CD4-positive, alpha-beta T cell (primary cell): Measurements from ENCODE around the gene SPATA24. TPM values are rescaled to one million over a fixed set of nuclear protein-coding genes. Genes with fewer than 3 reads are reported as not detected.

Experiments
- ATAC-seq: fragments of 200-7000 bp; cut with Tn5 transposase; one replicate; pipeline ENCODE4 v1.10.0; 2022; ENCODE audit warnings: mild to moderate bottlenecking; ENCODE audit not compliant: poor library complexity
- CTCF ChIA-PET: fragments of 350-600 bp; sonication (Branson Sonifier 250); formaldehyde crosslinking; loops from one replicate; lab custom pipeline; 2021; ENCODE audit warnings: antibody characterized with exemption, inconsistent platforms; lab: Charles Lee
- POLR2A ChIA-PET: fragments of 350-600 bp; sonication (Branson Sonifier 250); formaldehyde crosslinking; loops from one replicate; lab custom pipeline; 2021; ENCODE audit warnings: antibody characterized with exemption, inconsistent platforms; lab: Charles Lee
- DNase-seq, 14 experiments: peaks; one replicate each; pipeline ENCODE4 v3.0.0-alpha.2; 2013 to 2020; ENCODE audit warnings: mixed read lengths in 2 of 14
- H3K27ac ChIP-seq, 2 donors: one replicate each; pipeline versions ENCODE4 v1.5.1 to v1.7.0; 2013; ENCODE audit warnings: low read length in 2 of 2, low read depth in 1 of 2, mild to moderate bottlenecking in 1 of 2
- H3K27me3 ChIP-seq, 2 experiments: 1 replicate in 1 of 2; 2 replicates in 1 of 2; pipeline versions ENCODE4 v1.6.1 to v1.7.0; 2013; ENCODE audit warnings: low read length in 2 of 2, control low read depth in 1 of 2, mild to moderate bottlenecking in 1 of 2, moderate library complexity in 1 of 2; ENCODE audit not compliant: insufficient read depth in 2 of 2, control insufficient read depth in 1 of 2
- H3K36me3 ChIP-seq: one replicate; pipeline ENCODE4 v1.6.1; 2013; ENCODE audit warnings: low read length, control low read depth; ENCODE audit not compliant: insufficient read depth
- H3K4me1 ChIP-seq: one replicate; pipeline ENCODE4 v1.6.1; 2013; ENCODE audit warnings: low read length, control low read depth; ENCODE audit not compliant: insufficient read depth
- H3K4me3 ChIP-seq: one replicate; pipeline ENCODE4 v1.5.1; 2013; ENCODE audit warnings: mild to moderate bottlenecking, low read length, moderate library complexity
- H3K9me3 ChIP-seq, 2 experiments: 1 replicate in 1 of 2; 2 replicates in 1 of 2; pipeline versions ENCODE4 v1.6.1 to v1.7.0; 2013; ENCODE audit warnings: low read length in 2 of 2, mild to moderate bottlenecking in 2 of 2, control low read depth in 1 of 2, moderate library complexity in 1 of 2; ENCODE audit not compliant: control insufficient read depth in 1 of 2, insufficient read depth in 1 of 2
- H3K27ac Mint-ChIP-seq: one replicate; pipeline ENCODE4 v1.8.0; 2020; ENCODE audit warnings: mixed read lengths
- H3K27me3 Mint-ChIP-seq: one replicate; pipeline ENCODE4 v1.8.0; 2021; ENCODE audit warnings: mixed read lengths
- H3K36me3 Mint-ChIP-seq: one replicate; pipeline ENCODE4 v1.8.0; 2021; ENCODE audit warnings: low read depth, mixed read lengths
- H3K4me1 Mint-ChIP-seq: one replicate; pipeline ENCODE4 v1.8.0; 2021; ENCODE audit warnings: low read depth, mixed read lengths
- H3K4me3 Mint-ChIP-seq: one replicate; pipeline ENCODE4 v1.8.0; 2020; ENCODE audit warnings: mild to moderate bottlenecking, mixed read lengths
- H3K9me3 Mint-ChIP-seq: one replicate; pipeline ENCODE4 v1.8.0; 2020; ENCODE audit warnings: mixed read lengths
- intact Hi-C, 2 experiments: fragments of 100-400 bp; cut with DNase I in 1 of 2; cut with micrococcal nuclease in 1 of 2; formaldehyde crosslinking; loops; one replicate each; pipeline versions ENCODE4 v1.15.1 to v1.9.0; 2023 to 2025; cut with DNase I, micrococcal nuclease
- total RNA-seq, 174 experiments: library from RNA in 2 of 174; stranded (reverse) in 2 of 174; gene quantifications; one replicate each; pipeline ENCODE4 v1.2.3 and lab custom pipeline; 2021 to 2026
- TF ChIP-seq, protein P1 (sequence below): fragments of 200-600 bp; IDR thresholded peaks from one replicate; pipeline ENCODE4 v1.8.0; 2022; ENCODE audit warnings: antibody characterized with exemption, mild to moderate bottlenecking

SPATA24 gene
- total RNA-seq, 2 experiments from 2014 or later, result 3.0 to 3.9 TPM

GRCh38 chr5:139431706-139432105 is 27.8 kb upstream of the SPATA24 start:
- Mint-ChIP-seq H3K4me1 (peaks cover 16% of the 10 kb centered on the region), H3K9me3 (no peaks in the 10 kb centered on the region), H3K36me3 (peaks cover 33% of the 10 kb centered on the region), H3K27me3 (no peaks in the 10 kb centered on the region), H3K4me3 (no peak overlapping the region), H3K27ac (no peak overlapping the region)
- Histone ChIP-seq H3K27me3 (no peaks in the 10 kb centered on the region), H3K27ac (no peak overlapping the region), H3K36me3 (no peaks in the 10 kb centered on the region), H3K4me1 (peaks cover 4% of the 10 kb centered on the region), H3K9me3 (no peaks in the 10 kb centered on the region), H3K4me3 (no peak overlapping the region)
- CTCF ChIA-PET, result no interaction called here
- intact Hi-C loops, result no loop called here
- TF ChIP-seq, protein P1, sequence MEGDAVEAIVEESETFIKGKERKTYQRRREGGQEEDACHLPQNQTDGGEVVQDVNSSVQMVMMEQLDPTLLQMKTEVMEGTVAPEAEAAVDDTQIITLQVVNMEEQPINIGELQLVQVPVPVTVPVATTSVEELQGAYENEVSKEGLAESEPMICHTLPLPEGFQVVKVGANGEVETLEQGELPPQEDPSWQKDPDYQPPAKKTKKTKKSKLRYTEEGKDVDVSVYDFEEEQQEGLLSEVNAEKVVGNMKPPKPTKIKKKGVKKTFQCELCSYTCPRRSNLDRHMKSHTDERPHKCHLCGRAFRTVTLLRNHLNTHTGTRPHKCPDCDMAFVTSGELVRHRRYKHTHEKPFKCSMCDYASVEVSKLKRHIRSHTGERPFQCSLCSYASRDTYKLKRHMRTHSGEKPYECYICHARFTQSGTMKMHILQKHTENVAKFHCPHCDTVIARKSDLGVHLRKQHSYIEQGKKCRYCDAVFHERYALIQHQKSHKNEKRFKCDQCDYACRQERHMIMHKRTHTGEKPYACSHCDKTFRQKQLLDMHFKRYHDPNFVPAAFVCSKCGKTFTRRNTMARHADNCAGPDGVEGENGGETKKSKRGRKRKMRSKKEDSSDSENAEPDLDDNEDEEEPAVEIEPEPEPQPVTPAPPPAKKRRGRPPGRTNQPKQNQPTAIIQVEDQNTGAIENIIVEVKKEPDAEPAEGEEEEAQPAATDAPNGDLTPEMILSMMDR, result no peak
- DNase-seq (no peak), ATAC-seq (no peak)
- POLR2A ChIA-PET, result no interaction called here

GRCh38 chr5:139430015-139430414 is 26.1 kb upstream of the SPATA24 start:
- H3K36me3 ChIP-seq, result peaks cover 3% of the 10 kb centered on the region
- Mint-ChIP-seq H3K4me3 (no peak overlapping the region), H3K4me1 (peaks cover 16% of the 10 kb centered on the region), H3K27me3 (no peaks in the 10 kb centered on the region), H3K9me3 (no peaks in the 10 kb centered on the region), H3K27ac (peak overlapping the region; percentile 70), H3K36me3 (peaks cover 42% of the 10 kb centered on the region)
- POLR2A ChIA-PET, result interaction anchor here (0.6 to 2.0 kb wide), 8 partner anchors 9 to 225 kb away, joined by 3 to 14 read pairs (median 3); partner anchors contain the start of genes DNAJC18 and STING1
- DNase-seq (no peak), ATAC-seq (peak; percentile 87)
- H3K4me3 ChIP-seq, result no peak overlapping the region
- peaks cover 4% of the 10 kb centered on the region for H3K4me1 ChIP-seq
- no peaks in the 10 kb centered on the region for H3K27me3 ChIP-seq
- CTCF ChIA-PET, result no interaction called here
- H3K9me3 ChIP-seq, result no peaks in the 10 kb centered on the region
- TF ChIP-seq, protein P1, result no peak
- peak overlapping the region in 1 of 2 donors; percentile 41 for H3K27ac ChIP-seq
- intact Hi-C loops, result loop anchor here in 1 of 2 experiments (1.0 kb wide), 1 partner anchor 45 kb away; no protein-coding TSS in a partner anchor

GRCh38 chr5:139426203-139426885 is 22.5 kb upstream of the SPATA24 start:
- peaks cover 6% of the 10 kb centered on the region for H3K4me1 ChIP-seq
- CTCF ChIA-PET, result no interaction called here
- H3K4me3 Mint-ChIP-seq, result no peak overlapping the region
- H3K9me3 Mint-ChIP-seq, result no peaks in the 10 kb centered on the region
- H3K4me1 Mint-ChIP-seq, result peaks cover 28% of the 10 kb centered on the region
- H3K36me3 ChIP-seq, result peaks cover 11% of the 10 kb centered on the region
- H3K27ac Mint-ChIP-seq, result no peak overlapping the region
- H3K36me3 Mint-ChIP-seq, result peaks cover 51% of the 10 kb centered on the region
- intact Hi-C loops, result loop anchor here in 1 of 2 experiments (10.0 kb wide), 1 partner anchor 188 kb away; no protein-coding TSS in a partner anchor
- no peaks in the 10 kb centered on the region for H3K9me3 ChIP-seq
- no peak for ATAC-seq
- H3K27me3 ChIP-seq, result no peaks in the 10 kb centered on the region
- no peak overlapping the region for H3K4me3 ChIP-seq
- POLR2A ChIA-PET, result no interaction called here
- TF ChIP-seq, protein P1, result no peak
- no peaks in the 10 kb centered on the region for H3K27me3 Mint-ChIP-seq
- DNase-seq, result no peak
- H3K27ac ChIP-seq, result no peak overlapping the region
